H1 (cell line): ENCODE measurements around the gene TMEM154. TPM values are rescaled to one million over a fixed set of nuclear protein-coding genes. Genes with fewer than 3 reads are reported as not detected.

ENCODE experiments used
- CTCF ChIA-PET: fragments of 300-600 bp; sonication (Branson Sonifier 250); formaldehyde crosslinking; loops from one replicate; lab custom pipeline; 2021; ENCODE audit not compliant: partially characterized antibody; lab: Charles Lee
- POLR2A ChIA-PET: fragments of 300-600 bp; sonication (Branson Sonifier 250); formaldehyde crosslinking; loops from one replicate; lab custom pipeline; 2021; ENCODE audit warnings: inconsistent platforms; ENCODE audit not compliant: partially characterized antibody; lab: Charles Lee
- DNase-seq, 2 experiments: peaks; one replicate each; pipeline versions ENCODE4 v3.0.0 to v3.0.0-alpha.2; 2010 to 2022; ENCODE audit warnings: low spot score in 2 of 2, low read depth in 1 of 2, mixed read lengths in 1 of 2
- FAIRE-seq: peaks from 2 replicates; lab custom pipeline; 2011; peaks lifted over from hg19 to GRCh38; lab: Jason Lieb, UNC
- H2AFZ ChIP-seq: 2 replicates; pipeline ENCODE4 v1.8.1; 2012; ENCODE audit warnings: low read length, inconsistent platforms
- H2AK5ac ChIP-seq: 2 replicates; pipeline ENCODE4 v1.6.1; 2013; ENCODE audit warnings: low read depth, low read length
- H2BK120ac ChIP-seq: replicated peaks from 2 replicates; pipeline ENCODE3; 2013; ENCODE audit warnings: low read depth, low read length, inconsistent platforms
- H2BK12ac ChIP-seq: 2 replicates; pipeline ENCODE4 v1.6.1; 2013; ENCODE audit warnings: low read depth, low read length
- H2BK15ac ChIP-seq: 2 replicates; pipeline ENCODE4 v1.6.1; 2013; ENCODE audit warnings: low read length
- H2BK20ac ChIP-seq: 2 replicates; pipeline ENCODE4 v1.6.1; 2013; ENCODE audit warnings: low read length
- H2BK5ac ChIP-seq: 2 replicates; pipeline ENCODE4 v1.6.1; 2013; ENCODE audit warnings: low read depth, low read length
- H3K14ac ChIP-seq: 2 replicates; pipeline ENCODE4 v1.6.1; 2013; ENCODE audit warnings: inconsistent platforms; ENCODE audit not compliant: insufficient read length
- H3K18ac ChIP-seq: 2 replicates; pipeline ENCODE4 v1.6.1; 2013; ENCODE audit warnings: low read length; ENCODE audit errors: extremely low read depth
- H3K23ac ChIP-seq: 2 replicates; pipeline ENCODE4 v1.6.1; 2013; ENCODE audit warnings: inconsistent platforms; ENCODE audit not compliant: insufficient read length
- H3K23me2 ChIP-seq: 2 replicates; pipeline ENCODE4 v1.6.1; 2013; ENCODE audit warnings: low read depth, low read length
- H3K27ac ChIP-seq: 2 replicates; pipeline ENCODE4 v1.6.1; 2011; ENCODE audit warnings: low read depth, low read length, inconsistent platforms
- H3K27me3 ChIP-seq, 4 experiments: replicated peaks in 1 of 4; 1 replicate in 1 of 4; 2 replicates in 3 of 4; pipeline versions ENCODE4 v1.6.1 to v1.8.1; 2011 to 2013; ENCODE audit warnings: low read length in 3 of 4, mild to moderate bottlenecking in 3 of 4, inconsistent platforms in 2 of 4, mixed read lengths in 2 of 4, moderate library complexity in 1 of 4; ENCODE audit not compliant: control insufficient read depth in 3 of 4, insufficient read depth in 3 of 4; ENCODE audit errors: extremely low read depth in 1 of 4
- H3K36me3 ChIP-seq, 4 experiments: 2 replicates each; pipeline versions ENCODE4 v1.6.1 to v1.8.1; 2011 to 2013; ENCODE audit warnings: mild to moderate bottlenecking in 4 of 4, low read length in 3 of 4, moderate library complexity in 2 of 4, control low read depth in 1 of 4, inconsistent platforms in 1 of 4; ENCODE audit not compliant: insufficient read depth in 4 of 4, control insufficient read depth in 2 of 4
- H3K4ac ChIP-seq: replicated peaks from 2 replicates; pipeline ENCODE3; 2013; ENCODE audit warnings: low read length, low read depth, mixed read lengths, inconsistent platforms; ENCODE audit not compliant: insufficient read length
- H3K4me1 ChIP-seq, 4 experiments: replicated peaks in 1 of 4; 1 replicate in 1 of 4; 2 replicates in 3 of 4; pipeline versions ENCODE4 v1.6.1 to v1.8.1; 2011 to 2013; ENCODE audit warnings: low read length in 3 of 4, inconsistent platforms in 2 of 4, mixed read lengths in 1 of 4; ENCODE audit not compliant: insufficient read depth in 4 of 4, control insufficient read depth in 3 of 4
- H3K4me2 ChIP-seq, 2 experiments: 2 replicates each; pipeline versions ENCODE4 v1.6.1 to v1.8.1; 2011 to 2013; ENCODE audit warnings: low read depth in 2 of 2, low read length in 2 of 2, control low read depth in 1 of 2, inconsistent platforms in 1 of 2, mild to moderate bottlenecking in 1 of 2; ENCODE audit not compliant: insufficient read depth in 1 of 2
- H3K4me3 ChIP-seq, 4 experiments: fragments of 200-600, 300-600 bp in 1 of 4; sonication (generic), shearing (Covaris generic), sonication (Bioruptor Twin) in 1 of 4; 2 replicates each; pipeline versions ENCODE4 v1.5.1 to v1.8.1; 2011 to 2016; ENCODE audit warnings: low read length in 4 of 4, low read depth in 3 of 4, control low read depth in 2 of 4, inconsistent platforms in 2 of 4, mild to moderate bottlenecking in 2 of 4, mixed read lengths in 1 of 4, moderate library complexity in 1 of 4; ENCODE audit not compliant: insufficient read depth in 2 of 4; ENCODE audit errors: extremely low read depth in 1 of 4
- H3K56ac ChIP-seq: replicated peaks from 2 replicates; pipeline ENCODE3; 2013; ENCODE audit warnings: low read depth, mild to moderate bottlenecking, mixed read lengths, low read length, inconsistent platforms; ENCODE audit not compliant: insufficient read length
- H3K79me1 ChIP-seq: 2 replicates; pipeline ENCODE4 v1.6.1; 2013; ENCODE audit warnings: low read depth, low read length, control low read depth
- H3K79me2 ChIP-seq, 2 experiments: 2 replicates each; pipeline versions ENCODE4 v1.6.1 to v1.8.1; 2012 to 2013; ENCODE audit warnings: low read length in 2 of 2, mild to moderate bottlenecking in 2 of 2, inconsistent platforms in 1 of 2; ENCODE audit not compliant: insufficient read depth in 2 of 2, control insufficient read depth in 1 of 2
- H3K9ac ChIP-seq, 4 experiments: replicated peaks in 1 of 4; 1 replicate in 1 of 4; 2 replicates in 3 of 4; pipeline versions ENCODE4 v1.6.1 to v1.8.1; 2011 to 2013; ENCODE audit warnings: low read depth in 3 of 4, low read length in 3 of 4, control low read depth in 2 of 4, mild to moderate bottlenecking in 2 of 4, moderate library complexity in 2 of 4, inconsistent platforms in 1 of 4; ENCODE audit errors: extremely low read depth in 1 of 4
- H3K9me3 ChIP-seq, 2 experiments: 2 replicates each; pipeline versions ENCODE4 v1.6.1 to v1.8.1; 2012 to 2013; ENCODE audit warnings: mild to moderate bottlenecking in 2 of 2, moderate library complexity in 2 of 2, control low read depth in 1 of 2, inconsistent platforms in 1 of 2, low read depth in 1 of 2, low read length in 1 of 2, mixed read lengths in 1 of 2; ENCODE audit not compliant: insufficient read depth in 2 of 2
- H4K20me1 ChIP-seq, 2 experiments: replicated peaks in 1 of 2; 2 replicates each; pipeline versions ENCODE3 to v1.8.1; 2011 to 2013; ENCODE audit warnings: inconsistent platforms in 2 of 2, low read length in 2 of 2, mild to moderate bottlenecking in 1 of 2; ENCODE audit not compliant: insufficient read depth in 2 of 2, control insufficient read depth in 1 of 2
- H4K5ac ChIP-seq: 2 replicates; pipeline ENCODE4 v1.6.1; 2013; ENCODE audit warnings: low read length, low read depth, mixed read lengths, inconsistent platforms; ENCODE audit not compliant: insufficient read length
- H4K8ac ChIP-seq: 2 replicates; pipeline ENCODE4 v1.8.0; 2013; ENCODE audit warnings: mild to moderate bottlenecking, moderate library complexity, low read length, inconsistent platforms; ENCODE audit not compliant: insufficient read depth; ENCODE audit errors: extremely low read depth
- H4K91ac ChIP-seq: replicated peaks from 2 replicates; pipeline ENCODE3; 2013; ENCODE audit warnings: low read length, mixed read lengths, inconsistent platforms; ENCODE audit not compliant: insufficient read length
- BCL11A ChIP-seq, 2 experiments: IDR thresholded peaks; one replicate each; pipeline ENCODE4 v1.6.1; 2011; ENCODE audit warnings: low read depth in 2 of 2, low read length in 2 of 2, mild to moderate bottlenecking in 2 of 2
- RXRA ChIP-seq: IDR thresholded peaks from 2 replicates; pipeline ENCODE4 v1.6.1; 2011; ENCODE audit warnings: low read depth, mild to moderate bottlenecking, low read length, moderate library complexity; ENCODE audit not compliant: insufficient read depth
- YY1 ChIP-seq: IDR thresholded peaks from 2 replicates; pipeline ENCODE4 v1.6.1; 2011; ENCODE audit warnings: low read depth, mild to moderate bottlenecking, low read length
- WGBS, 2 experiments: shearing (Covaris generic) in 1 of 2; methylation state at CpG; one replicate each; pipeline versions ENCODE4 v1.1.6 to v1.1.7; 2013 to 2015; ENCODE audit warnings: low lambda C conversion rate in 2 of 2, mixed read lengths in 2 of 2, inconsistent platforms in 1 of 2, low coverage in 1 of 2, missing lambda C conversion rate in 1 of 2; ENCODE audit not compliant: insufficient replicate concordance in 2 of 2, insufficient coverage in 1 of 2, insufficient read length in 1 of 2; ENCODE audit errors: extremely low coverage in 1 of 2, missing lambda C conversion rate in 1 of 2; 5-methylcytosine and 5-hydroxymethylcytosine counted together
- polyA plus RNA-seq, 7 experiments: library from polyadenylated mRNA; depleted of rRNA in 3 of 7; stranded (reverse) in 5 of 7; unstranded in 2 of 7; fragments of >200 nt in 5 of 7; fragments of 200-250 nt in 2 of 7; gene quantifications; 1 replicate in 5 of 7; 2 replicates in 1 of 7; 4 replicates in 1 of 7; pipeline versions ENCODE4 v1.2.1 to v1.2.3, GENCODE V29; 2011 to 2013; ENCODE audit warnings: missing spikeins in 2 of 7, mixed read lengths in 2 of 7
- total RNA-seq: library from RNA; stranded (reverse); fragmentation: NEBNext Ultra II Directional; extraction: Animal tissue kit (Norgen Biotek cat#: 25700); gene quantifications from 2 replicates; pipeline ENCODE4 v1.2.1, GENCODE V29; 2021

Gene TMEM154
- total and polyA plus RNA-seq, 2 of the 8 experiments (the other 6 are each of a cell fraction or from before 2014, with no cell fraction given): 0.33 to 1.2 TPM

- FAIRE-seq (no peak), DNase-seq (no peak)
- no peak overlapping the region for H4K5ac ChIP-seq
- H3K18ac ChIP-seq: no peak overlapping the region
- H2BK20ac ChIP-seq: no peak overlapping the region
- H3K9ac ChIP-seq: no peak overlapping the region
- TF ChIP-seq RXRA (no peak), YY1 (peak; percentile 89), BCL11A (IDR thresholded peaks at IDR 0.05; ENCODE audit: low read depth in 2 of 2, low read length in 2 of 2) (no peak)
- H3K4me1 ChIP-seq: no peaks in the 10 kb centered on the region
- no peaks in the 10 kb centered on the region for H3K9me3 ChIP-seq
- H2BK120ac ChIP-seq: no peak overlapping the region
- H4K91ac ChIP-seq: no peak overlapping the region
- H3K4ac ChIP-seq: no peak overlapping the region
- CTCF ChIA-PET: interaction anchor here (1.6 to 1.9 kb wide), 2 partner anchors 9 to 64 kb away, joined by 4 to 6 read pairs; no protein-coding TSS in a partner anchor
- H3K36me3 ChIP-seq: no peaks in the 10 kb centered on the region
- H3K23ac ChIP-seq: no peak overlapping the region
- no peak overlapping the region for H2AK5ac ChIP-seq
- H2BK15ac ChIP-seq: no peak overlapping the region
- no peak overlapping the region for H3K14ac ChIP-seq
- H3K23me2 ChIP-seq: no peaks in the 10 kb centered on the region
- H3K56ac ChIP-seq: no peak overlapping the region
- no peaks in the 10 kb centered on the region for H3K27me3 ChIP-seq
- no peak overlapping the region for H2BK5ac ChIP-seq
- POLR2A ChIA-PET: no interaction called here
- H2AFZ ChIP-seq: peak overlapping the region; percentile 90
- no peaks in the 10 kb centered on the region for H3K79me1 ChIP-seq
- H3K79me2 ChIP-seq: no peaks in the 10 kb centered on the region
- no peak overlapping the region for H3K27ac ChIP-seq
- no peak overlapping the region for H2BK12ac ChIP-seq
- H4K20me1 ChIP-seq: no peaks in the 10 kb centered on the region
- H3K4me3 ChIP-seq: no peak overlapping the region
- 87% methylated on average over 9 of the region's 9 CpGs; no CpG with 5 or more reads in 1 of the 2 experiments for WGBS, 2 experiments
- no peak overlapping the region for H3K4me2 ChIP-seq
- no peak overlapping the region for H4K8ac ChIP-seq
These were observed 107.2 kb downstream of the TMEM154 start for GRCh38 chr4:152572417-152573086.
